ENCODE measurements around the gene CTIF.
A peak's percentile ranks its signal among the peaks of the same experiment; 100 is the strongest.

Gene CTIF

DNA sequence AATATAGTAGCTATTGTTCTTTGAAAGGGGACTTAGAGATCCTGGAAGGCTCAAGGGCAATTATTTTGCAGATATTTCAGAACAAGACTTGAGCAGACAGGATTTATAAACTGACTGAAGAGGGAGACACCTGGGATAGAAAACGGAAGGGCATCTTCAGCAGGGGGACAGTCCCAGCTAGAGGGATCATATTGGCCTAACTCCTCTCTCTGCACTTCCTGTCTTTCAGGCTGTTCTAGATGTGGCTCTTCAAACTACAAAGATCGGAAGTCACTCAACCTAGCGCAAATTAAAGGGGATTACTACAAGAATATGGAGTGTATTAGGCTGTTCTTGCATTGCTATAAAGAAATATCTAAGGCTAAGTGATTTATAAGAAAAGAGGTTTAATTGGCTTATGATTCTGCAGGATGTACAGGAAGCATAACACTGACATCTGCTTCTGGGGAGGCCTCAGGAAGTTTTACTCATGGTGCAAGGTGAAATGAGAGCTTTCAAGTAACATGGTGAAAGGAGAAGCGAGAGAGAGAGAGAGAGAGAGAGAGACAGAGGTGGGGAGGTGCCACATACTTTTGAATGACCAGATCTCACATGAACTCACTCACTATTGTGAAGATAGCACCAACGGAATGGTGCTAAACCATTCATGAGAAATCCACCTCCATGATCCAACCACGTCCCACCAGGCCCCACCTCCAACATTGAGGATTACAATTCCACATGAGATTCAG, 5.3 kb upstream of the CTIF start:
- no peak for DNase-seq
- ATAC-seq = no peak

DNA sequence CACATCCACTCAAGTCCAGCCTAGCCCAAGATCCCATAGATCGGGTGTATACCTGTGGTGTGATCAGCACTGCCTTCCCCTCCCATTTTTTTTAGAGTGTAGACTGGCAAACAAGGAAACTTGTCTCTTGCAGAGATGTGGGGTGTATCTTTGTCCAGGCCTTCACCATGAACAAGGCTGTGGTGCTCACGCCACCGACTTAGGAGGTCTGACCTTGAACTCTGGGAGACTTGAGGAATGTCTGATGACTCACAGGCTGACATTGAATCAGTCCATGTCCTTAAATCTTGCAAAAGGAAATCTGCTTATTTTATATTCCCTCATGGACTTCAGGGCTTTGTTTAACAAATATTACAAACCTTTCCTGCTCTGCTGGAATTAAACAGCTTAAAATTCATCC, 4.5 kb upstream of the CTIF start:
- no peak for DNase-seq
- ATAC-seq = no peak

GRCh38 chr18:48535956-48536355, 2.9 kb upstream of the CTIF start:
- ATAC-seq = no peak
- DNase-seq = no peak

GRCh38 chr18:48536516-48536915, 2.3 kb upstream of the CTIF start:
- DNase-seq = no peak
- ATAC-seq = no peak

DNA sequence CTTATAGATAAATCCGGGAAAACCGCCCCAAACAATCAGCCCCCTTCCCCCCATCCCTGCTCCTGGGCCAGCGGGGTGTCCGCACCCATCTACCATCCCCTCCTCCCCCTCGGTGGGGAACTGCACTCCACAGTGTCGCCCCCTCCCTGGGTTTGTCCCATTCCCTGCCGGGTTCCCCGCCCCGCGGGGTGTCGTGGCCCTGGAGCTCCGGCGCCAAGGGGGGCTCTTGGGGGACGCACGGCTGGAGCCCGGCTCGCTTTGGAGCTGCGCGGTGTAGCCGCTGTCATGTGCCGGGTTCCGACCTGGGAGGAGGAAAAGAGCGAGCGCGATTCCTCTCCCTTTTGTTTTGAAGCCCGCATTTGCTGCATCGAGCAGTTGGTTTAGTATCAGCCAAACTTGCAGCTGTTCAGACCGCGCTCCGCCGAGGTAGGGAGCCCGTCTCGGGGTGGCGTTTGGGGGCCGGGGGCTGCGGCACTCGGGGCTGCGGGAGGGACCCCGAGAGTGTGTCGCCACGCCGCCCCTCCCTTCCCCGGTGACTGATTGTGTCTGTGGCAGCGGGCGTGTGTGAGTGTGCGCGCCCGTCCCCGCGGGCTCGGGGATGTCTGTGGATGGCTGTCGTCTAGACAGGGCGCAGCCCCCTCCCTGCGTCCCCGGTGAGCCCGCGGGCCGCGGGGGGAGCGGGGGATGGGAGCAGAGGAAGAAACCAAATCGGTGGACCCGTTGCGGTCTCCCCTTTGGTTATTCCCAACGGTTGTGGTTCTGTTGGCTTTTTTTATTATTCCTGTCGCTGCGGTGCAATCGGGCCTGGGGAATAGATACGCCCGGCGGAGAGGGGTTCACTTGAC, 797 bp downstream of the CTIF start:
- DNase-seq = peak; percentile 26
- ATAC-seq = peak; percentile 2

- ATAC-seq (peak; percentile 30), DNase-seq (peak; percentile 45)
Observed at GRCh38 chr18:48540251-48541025, 1.6 kb downstream of the CTIF start.

DNA sequence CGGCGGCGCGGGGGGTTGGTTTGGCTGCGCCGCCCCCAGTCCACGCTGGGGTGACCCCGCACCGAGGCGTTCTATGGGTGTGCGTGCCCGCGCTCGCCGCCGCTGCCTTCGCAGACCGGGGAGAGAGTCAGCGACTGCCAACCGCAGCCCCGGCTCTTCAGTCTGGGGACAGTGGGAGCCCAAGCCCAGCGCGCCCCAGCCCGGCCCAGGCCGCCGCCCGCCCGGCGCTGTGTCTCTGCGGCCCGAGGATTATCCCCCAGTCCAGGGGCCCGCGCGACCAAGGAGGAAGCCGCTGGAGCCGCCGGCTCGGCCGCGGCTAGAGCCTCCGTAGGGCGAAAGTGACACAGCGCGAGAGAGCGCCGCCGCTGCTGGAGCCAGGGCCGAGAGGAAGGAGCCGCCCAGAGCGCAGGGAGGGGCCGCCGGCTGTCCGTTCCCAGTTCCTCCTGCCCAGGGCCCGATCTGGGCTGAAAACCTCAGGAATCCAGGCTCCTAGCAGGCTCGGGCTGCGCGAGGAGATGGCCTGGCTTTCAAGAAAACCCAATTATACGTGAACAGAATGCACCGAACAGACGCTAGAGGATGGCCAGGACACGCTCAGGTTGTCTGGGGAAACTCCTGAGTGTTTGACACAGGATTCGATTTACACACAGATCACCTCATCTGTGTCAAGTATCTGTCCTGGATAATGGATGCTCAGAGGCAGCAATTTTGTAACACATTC, 2.4 kb downstream of the CTIF start:
- ATAC-seq (no peak), DNase-seq (peak; percentile 20)

DNA sequence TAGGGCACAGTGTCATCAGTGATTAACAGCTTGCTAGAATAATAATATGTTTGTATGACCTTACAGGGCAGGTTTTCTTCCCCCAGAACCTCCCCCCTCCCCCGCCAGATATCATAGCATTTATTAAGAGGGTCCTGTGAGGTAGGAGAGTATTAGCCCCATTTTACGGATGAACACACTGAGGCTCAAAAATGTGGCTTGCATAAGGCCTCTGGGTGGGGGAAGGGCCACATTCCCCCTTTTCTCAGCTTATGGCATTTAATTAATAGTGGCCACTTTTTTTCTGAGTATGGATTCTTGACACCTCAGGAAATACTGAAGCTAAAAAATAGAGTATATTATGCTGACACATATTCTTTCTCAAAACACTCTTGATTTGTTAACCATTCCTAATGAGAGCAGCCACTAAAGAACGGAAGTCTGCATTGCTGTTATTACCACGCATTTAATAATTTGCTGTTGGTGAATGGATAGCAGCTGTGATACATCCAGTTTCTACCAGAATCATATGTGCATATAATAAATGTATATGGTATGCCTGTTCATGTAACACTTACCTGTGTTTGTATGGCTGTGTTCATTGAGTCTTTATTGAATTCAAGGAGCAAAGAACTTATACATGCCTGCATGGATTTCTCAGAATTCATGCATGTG, 3.0 kb downstream of the CTIF start:
- no peak for DNase-seq
- no peak for ATAC-seq

DNA sequence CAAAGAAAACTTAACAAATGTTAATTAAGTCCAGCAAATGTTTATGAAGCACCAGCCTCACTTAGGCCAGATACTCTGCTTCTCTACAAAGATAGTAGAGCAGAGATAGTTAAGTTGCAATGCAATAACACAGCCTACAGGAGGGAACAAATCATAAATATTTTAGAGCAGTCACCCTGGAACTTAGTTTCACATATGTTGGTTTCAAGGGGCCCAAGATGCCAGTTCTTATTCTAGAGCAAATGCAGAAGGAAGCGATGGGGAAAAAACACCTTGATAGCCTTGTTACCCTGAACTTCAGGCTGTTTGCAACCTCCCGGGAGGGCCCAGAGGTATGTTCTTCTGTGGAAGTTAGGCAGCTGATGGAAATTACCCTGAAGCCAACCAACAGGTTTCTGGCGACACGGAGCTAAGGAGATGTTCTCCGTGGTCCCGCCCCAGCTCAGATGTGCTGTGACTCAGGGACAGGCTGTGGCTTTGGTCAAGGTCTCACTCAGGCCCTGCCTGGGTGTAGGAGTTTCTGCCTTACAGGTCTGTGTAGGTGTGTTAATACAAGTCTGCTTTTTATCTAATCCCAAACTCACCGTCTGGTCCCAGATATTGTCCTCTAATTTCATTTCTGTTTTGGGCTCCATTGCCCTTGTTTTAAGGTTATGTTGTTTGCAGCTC, 3.8 kb downstream of the CTIF start:
- DNase-seq = no peak
- ATAC-seq = no peak

GRCh38 chr18:48543228-48543627, 4.4 kb downstream of the CTIF start:
- DNase-seq (peak; percentile 23), ATAC-seq (no peak)

DNA sequence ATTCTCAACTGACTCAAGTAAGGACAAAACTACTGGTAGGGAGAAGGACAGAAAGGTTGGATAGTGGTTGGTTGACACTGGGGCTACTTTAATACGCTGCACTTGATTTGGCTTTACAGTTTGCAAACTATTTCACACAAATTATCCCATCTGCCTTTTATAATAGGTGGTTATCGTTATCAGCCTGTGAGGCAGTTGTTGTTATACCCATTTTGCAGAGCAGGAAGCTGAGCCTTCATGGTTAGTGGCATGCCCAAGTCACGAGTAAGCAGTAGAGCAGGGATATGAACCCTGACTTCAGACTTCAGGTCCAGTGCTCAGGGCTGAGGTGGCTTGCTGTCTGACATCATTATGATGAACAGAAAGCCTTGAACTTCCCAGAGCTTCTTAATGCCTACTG, 5.3 kb downstream of the CTIF start:
- DNase-seq (no peak), ATAC-seq (no peak)

DNA sequence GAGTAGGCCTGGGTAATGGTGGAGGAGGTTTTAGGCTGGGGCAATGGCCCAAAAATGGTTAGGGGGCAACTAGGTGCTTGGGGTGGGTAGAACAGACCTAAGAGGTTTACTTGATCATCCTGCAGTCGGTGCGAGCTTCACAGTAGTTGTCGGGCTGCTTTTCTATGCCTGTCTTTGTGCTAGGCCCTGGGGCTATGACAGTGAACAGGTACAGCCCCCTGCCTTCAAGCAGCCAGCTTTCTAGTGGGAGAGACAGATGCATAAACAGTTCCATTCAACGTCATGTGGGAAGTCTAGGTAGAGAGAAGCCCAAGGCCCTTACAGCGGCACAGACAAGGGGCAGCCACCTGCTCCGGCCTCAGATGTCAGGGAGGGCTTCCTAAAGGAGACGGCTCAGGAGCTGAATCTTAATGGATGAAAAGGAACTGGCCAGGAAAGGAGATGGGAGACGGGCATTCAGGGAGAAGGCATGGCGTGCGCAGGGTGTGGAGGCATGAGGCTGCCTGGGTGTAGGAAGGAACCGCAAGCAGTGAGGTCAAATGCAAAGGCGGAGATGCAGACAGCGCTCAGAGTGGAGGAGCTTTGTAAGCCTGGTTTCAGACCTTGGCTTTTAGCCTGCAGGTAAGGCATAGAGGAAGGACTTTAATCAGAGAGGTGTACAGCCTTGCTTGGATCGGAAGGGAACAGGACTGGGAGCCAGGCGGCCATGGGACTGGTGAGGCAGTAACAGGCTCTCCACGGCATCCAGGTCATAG, 6.0 kb downstream of the CTIF start:
- ATAC-seq (no peak), DNase-seq (no peak)

GRCh38 chr18:48545757-48546321, 7.0 kb downstream of the CTIF start:
- ATAC-seq (no peak), DNase-seq (no peak)

DNA sequence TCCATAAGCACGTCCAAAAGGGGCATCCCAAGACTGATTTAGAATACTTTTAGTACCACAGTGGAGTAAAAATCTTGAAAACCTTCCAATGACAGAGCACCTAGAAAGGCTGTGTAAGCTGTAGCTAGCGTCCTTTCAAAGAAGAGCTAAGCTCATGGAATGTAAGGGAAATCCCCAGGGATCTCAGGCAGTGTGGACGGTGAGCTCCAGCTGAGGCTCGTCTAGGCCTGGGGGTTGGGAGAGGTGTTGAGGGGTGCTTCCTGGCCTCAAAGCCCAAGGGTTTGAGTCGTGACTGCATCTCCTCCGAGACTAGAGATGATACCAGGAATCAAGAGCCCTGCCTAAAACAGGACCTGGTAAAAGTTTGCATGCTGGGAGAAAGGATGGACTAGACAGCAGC, 7.6 kb downstream of the CTIF start:
- ATAC-seq = no peak

DNA sequence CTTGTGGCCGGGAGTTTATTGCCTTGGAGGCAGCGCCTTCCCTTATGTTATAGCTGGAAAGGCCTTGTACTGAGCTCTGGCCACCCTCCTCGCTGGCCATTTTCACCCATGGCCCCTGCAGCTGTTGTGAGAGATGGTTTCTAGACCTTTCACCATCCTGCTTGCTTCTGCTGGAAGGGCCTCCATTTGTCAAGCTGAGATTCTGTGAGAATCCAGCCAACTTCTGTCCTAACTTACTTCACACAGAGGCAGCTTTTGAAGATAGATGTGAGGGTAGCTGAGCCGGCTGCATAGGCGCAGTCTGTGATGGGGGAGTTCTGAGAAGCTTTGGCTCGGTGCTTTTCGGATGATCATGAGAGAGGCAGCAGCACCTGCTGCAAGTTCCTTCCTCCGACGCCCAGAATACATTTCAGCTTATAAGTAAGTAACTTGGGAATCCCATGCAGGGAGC, 8.7 kb downstream of the CTIF start:
- ATAC-seq (no peak), DNase-seq (no peak)

More for the DNA sequence above, 7.6 kb downstream of the CTIF start:
- DNase-seq = no peak

DNA sequence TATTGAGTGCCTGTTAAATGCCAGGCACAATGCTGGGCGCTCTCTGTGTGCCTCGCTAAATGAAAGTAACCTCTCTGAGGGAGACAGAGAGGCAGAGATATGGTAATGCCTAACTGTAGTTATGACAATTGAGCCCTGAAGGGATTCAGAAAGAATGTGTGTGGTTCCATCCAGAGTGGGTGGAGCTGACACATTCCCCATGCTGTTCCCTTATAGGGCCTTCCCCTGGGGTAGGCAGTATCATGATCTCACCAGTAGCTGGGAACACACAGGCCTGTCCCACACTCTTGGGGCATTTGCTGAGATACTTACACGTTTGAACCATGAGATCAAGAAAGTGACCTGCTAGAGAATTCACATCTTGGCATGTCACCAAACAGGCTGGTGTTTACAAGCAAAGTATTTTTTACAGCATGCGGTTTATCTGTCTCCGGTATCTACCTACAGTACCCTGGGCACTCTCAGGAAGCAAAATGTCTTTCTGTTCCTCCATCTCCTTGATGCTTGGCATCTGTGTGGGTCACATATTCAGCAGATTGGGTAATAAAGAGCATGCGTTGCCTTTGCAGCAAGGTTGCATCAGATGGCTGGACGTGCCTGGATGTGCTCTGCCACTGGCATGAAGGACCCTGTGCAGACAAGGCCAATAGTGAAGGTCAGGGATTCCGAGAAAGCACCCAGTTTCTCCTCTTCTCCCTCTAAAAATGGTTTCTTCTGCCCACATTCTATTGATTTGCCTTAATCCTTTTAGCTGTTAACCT, 9.4 kb downstream of the CTIF start:
- DNase-seq (no peak), ATAC-seq (no peak)

- DNase-seq (no peak), ATAC-seq (no peak)
Observed at GRCh38 chr18:48548921-48549320, 10.1 kb downstream of the CTIF start.

DNA sequence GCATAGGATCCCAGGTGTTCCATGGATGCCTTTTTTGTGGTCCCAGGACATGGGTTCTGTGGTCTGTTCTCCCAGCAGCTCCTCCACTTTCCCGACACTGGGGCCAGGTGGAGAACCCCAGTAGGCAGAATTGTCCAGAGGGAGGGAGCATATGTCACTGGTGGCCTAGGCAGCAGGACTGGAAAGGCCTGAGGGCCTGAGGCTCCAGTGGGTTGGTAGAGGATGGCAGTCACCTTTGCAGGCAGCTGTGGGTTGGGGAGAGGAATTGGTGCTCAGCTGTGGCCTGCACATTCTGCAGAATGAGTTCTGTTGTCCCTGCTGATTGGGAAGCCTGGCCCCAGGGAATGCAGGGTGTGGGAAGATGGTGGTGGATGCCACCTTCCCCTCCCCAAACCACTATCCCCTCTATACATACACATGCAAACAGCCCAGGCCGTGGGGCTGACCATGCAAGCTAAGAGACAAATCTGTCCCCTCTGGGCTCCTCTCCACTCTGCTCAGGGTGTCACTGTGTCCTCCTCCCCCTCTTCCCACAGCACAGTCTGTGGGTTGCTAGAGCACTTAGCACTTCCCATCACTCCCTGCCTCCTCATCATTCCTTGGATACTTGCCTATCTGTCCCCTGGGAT, 11.4 kb downstream of the CTIF start:
- no peak for DNase-seq
- ATAC-seq = no peak

DNA sequence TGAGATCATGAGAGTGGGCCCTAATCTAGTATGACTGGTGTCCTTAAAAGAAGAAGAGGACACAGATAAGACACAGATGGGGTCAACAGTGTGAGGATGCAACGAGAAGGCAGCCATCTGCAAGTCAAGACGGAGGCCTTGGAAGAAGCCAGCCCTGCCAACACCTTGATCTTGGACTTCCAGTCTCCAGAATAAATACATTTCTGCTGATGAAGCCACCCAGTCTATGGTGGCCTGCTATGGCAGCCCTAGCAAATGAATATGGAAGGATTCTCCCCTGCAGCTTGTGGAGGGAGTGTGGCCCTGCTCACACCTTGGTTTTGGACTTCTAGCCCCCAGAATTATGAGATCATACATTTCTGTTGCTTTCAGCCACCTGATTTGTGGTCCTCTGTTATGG, 12.3 kb downstream of the CTIF start:
- DNase-seq (no peak), ATAC-seq (no peak)

All from stimulated activated naive CD8-positive, alpha-beta T cell treated with anti-CD3 and anti-CD28 coated beads, Interleukin-15, Interleukin-2, amounts not matched to agents 100 U/mL and 50 U/mL, for 24 hours (primary cell).